Measurements from ENCODE around the gene PDRG1.

The PDRG1 gene

DNA sequence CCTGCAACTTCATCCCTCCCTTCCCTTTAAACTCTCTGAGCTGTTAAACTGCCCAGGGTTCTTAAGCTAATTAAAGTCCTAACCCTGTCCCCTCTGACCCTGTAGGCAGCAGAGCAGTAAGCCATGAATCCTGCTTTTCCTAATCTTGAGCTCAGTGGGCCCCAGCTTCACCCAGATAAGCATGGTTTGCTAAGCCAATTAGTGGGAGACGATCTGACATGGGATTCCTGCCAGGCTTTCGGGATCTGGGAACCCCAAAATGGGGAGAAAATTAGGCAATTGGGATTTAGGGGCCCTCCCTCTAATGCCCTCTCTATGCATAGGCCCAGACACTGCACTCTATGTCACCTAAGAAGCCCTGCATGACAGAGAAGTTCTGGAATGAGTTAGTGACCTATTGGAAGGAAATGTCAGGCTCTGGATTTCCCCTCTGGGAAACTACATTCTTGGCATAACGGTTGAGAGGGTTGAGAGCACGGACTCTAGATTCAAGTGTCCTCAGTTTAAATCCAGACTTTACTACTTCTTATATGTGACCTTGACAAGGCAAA lies 20.7 kb upstream of the PDRG1 start:
- no peak overlapping the region for H3K4me2 ChIP-seq
- no peak overlapping the region for H3K27ac ChIP-seq
- H3K9ac ChIP-seq, result no peak overlapping the region
- peaks cover 63% of the 10 kb centered on the region for H3K27me3 ChIP-seq (ENCODE audit: insufficient read depth, low read depth)
- H3K36me3 ChIP-seq (ENCODE audit: insufficient read depth), result no peaks in the 10 kb centered on the region
- no peaks in the 10 kb centered on the region for H3K4me1 ChIP-seq (ENCODE audit: low read depth, poor library complexity, severe bottlenecking)
- no peak overlapping the region for H2AFZ ChIP-seq (ENCODE audit: low read depth)
- H3K4me3 ChIP-seq (IDR thresholded peaks at IDR 0.05; ENCODE audit: insufficient read depth, low read depth, low read length), result no peak overlapping the region
- TF ChIP-seq, protein P1, sequence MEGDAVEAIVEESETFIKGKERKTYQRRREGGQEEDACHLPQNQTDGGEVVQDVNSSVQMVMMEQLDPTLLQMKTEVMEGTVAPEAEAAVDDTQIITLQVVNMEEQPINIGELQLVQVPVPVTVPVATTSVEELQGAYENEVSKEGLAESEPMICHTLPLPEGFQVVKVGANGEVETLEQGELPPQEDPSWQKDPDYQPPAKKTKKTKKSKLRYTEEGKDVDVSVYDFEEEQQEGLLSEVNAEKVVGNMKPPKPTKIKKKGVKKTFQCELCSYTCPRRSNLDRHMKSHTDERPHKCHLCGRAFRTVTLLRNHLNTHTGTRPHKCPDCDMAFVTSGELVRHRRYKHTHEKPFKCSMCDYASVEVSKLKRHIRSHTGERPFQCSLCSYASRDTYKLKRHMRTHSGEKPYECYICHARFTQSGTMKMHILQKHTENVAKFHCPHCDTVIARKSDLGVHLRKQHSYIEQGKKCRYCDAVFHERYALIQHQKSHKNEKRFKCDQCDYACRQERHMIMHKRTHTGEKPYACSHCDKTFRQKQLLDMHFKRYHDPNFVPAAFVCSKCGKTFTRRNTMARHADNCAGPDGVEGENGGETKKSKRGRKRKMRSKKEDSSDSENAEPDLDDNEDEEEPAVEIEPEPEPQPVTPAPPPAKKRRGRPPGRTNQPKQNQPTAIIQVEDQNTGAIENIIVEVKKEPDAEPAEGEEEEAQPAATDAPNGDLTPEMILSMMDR (conservative IDR thresholded peaks at IDR 0.05; ENCODE audit: low read depth, low read length), result no peak
- no peaks in the 10 kb centered on the region for H3K79me2 ChIP-seq (ENCODE audit: insufficient read depth, low read depth)
- no peaks in the 10 kb centered on the region for H4K20me1 ChIP-seq (ENCODE audit: insufficient read depth)

DNA sequence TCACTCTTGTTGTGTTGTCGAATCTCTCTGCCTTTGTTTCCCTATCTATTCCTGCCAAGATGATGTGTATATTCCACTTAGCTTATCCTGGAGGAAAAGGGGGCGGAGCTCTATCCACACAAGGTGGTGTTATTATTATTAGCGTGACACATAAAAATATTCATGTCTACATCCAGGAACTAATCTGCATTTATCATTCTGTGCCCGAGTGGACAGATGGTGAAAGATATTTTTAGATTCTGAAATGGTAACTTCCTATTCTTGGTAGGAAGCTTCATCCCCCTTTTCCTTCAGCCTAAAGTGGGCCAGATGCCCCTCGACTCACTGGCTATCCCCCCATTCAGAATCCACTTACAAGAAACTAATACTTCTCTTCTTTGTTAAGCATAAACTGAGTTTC lies 18.1 kb upstream of the PDRG1 start:
- Histone ChIP-seq H2AFZ (ENCODE audit: low read depth) (no peak overlapping the region), H3K36me3 (ENCODE audit: insufficient read depth) (no peaks in the 10 kb centered on the region), H3K27me3 (ENCODE audit: insufficient read depth, low read depth) (peaks cover 88% of the 10 kb centered on the region), H3K9ac (no peak overlapping the region), H3K4me2 (no peak overlapping the region), H3K4me3 (IDR thresholded peaks at IDR 0.05; ENCODE audit: insufficient read depth, low read depth, low read length) (no peak overlapping the region), H3K4me1 (ENCODE audit: low read depth, poor library complexity, severe bottlenecking) (no peaks in the 10 kb centered on the region), H4K20me1 (ENCODE audit: insufficient read depth) (no peaks in the 10 kb centered on the region), H3K27ac (no peak overlapping the region), H3K79me2 (ENCODE audit: insufficient read depth, low read depth) (no peaks in the 10 kb centered on the region)
- TF ChIP-seq, protein P1 (conservative IDR thresholded peaks at IDR 0.05; ENCODE audit: low read depth, low read length), result no peak

DNA sequence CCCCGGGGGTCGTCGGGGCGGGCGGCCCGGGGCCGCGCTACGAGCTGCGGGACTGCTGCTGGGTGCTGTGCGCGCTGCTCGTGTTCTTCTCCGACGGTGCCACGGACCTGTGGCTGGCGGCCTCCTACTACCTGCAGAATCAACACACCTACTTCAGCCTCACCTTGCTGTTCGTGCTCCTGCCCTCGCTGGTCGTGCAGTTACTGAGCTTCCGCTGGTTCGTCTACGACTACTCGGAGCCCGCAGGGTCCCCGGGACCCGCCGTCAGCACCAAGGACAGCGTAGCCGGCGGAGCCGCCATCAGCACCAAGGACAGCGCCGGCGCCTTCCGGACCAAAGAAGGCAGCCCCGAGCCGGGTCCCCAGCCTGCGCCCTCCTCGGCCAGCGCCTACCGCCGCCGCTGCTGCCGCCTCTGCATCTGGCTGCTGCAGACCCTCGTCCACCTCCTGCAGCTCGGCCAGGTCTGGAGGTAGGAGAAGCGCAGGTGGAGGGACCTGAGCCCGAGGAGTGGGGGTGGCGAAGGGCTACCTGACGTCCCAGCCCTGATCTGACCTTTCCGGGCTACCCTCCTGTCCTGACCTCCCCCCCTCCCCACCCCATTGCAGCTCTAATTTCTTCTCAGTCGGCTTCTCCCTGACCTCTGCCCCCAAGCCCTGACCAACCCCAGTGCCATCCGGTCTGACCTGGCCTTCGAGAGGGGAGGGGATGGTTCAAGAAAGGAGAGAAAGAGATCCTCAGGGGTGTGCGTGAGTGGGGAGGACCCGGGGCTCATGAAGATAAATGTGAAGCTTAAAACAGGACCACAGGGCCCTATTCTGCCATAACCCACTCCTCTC lies 16.7 kb upstream of the PDRG1 start:
- H2AFZ ChIP-seq (ENCODE audit: low read depth), result no peak overlapping the region
- H3K36me3 ChIP-seq (ENCODE audit: insufficient read depth), result no peaks in the 10 kb centered on the region
- H3K27ac ChIP-seq, result no peak overlapping the region
- TF ChIP-seq, protein P1 (conservative IDR thresholded peaks at IDR 0.05; ENCODE audit: low read depth, low read length), result no peak
- peaks cover 90% of the 10 kb centered on the region for H3K27me3 ChIP-seq (ENCODE audit: insufficient read depth, low read depth)
- no peaks in the 10 kb centered on the region for H3K79me2 ChIP-seq (ENCODE audit: insufficient read depth, low read depth)
- no peaks in the 10 kb centered on the region for H3K4me1 ChIP-seq (ENCODE audit: low read depth, poor library complexity, severe bottlenecking)
- no peak overlapping the region for H3K4me2 ChIP-seq
- no peak overlapping the region for H3K4me3 ChIP-seq (IDR thresholded peaks at IDR 0.05; ENCODE audit: insufficient read depth, low read depth, low read length)
- no peak overlapping the region for H3K9ac ChIP-seq
- no peaks in the 10 kb centered on the region for H4K20me1 ChIP-seq (ENCODE audit: insufficient read depth)

DNA sequence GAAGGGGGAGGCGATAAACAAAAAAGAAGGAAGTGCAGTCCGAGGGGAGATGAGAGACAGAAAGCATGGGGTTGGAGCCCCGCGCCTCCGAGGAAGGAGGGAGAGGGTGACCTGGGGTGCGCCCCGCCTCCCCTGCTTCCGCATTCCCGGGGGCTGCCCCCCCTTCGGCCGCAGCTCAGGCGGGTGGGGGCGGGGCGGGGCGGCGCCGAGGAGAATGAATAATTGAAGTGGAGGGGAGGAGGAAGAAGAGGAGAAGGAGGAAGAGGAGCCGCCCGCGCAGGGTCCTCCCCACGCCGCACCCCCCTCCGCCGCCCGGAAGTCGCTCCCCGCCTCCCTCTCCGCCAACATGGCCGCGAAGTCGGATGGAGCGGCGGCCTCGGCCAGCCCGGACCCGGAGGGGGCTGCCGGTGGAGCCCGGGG lies 16.0 kb upstream of the PDRG1 start, which contains the start of gene XKR7:
Gene XKR7, plus strand, starts transcription at position 322 of the 420 bp plus-strand sequence. Its CDS starts 25 bp downstream, at position 347.
- H3K27ac ChIP-seq, result no peak within 1 kb of the TSS
- TF ChIP-seq, protein P1 (conservative IDR thresholded peaks at IDR 0.05; ENCODE audit: low read depth, low read length), result no peak
- H4K20me1 ChIP-seq (ENCODE audit: insufficient read depth), result no peaks in the 10 kb centered on the region
- no peak within 1 kb of the TSS for H3K4me3 ChIP-seq (IDR thresholded peaks at IDR 0.05; ENCODE audit: insufficient read depth, low read depth, low read length)
- H3K27me3 ChIP-seq (ENCODE audit: insufficient read depth, low read depth), result peaks cover 90% of the 10 kb centered on the region
- H3K4me1 ChIP-seq (ENCODE audit: low read depth, poor library complexity, severe bottlenecking), result no peaks in the 10 kb centered on the region
- no peaks in the 10 kb centered on the region for H3K36me3 ChIP-seq (ENCODE audit: insufficient read depth)
- H3K79me2 ChIP-seq (ENCODE audit: insufficient read depth, low read depth), result no peaks in the 10 kb centered on the region
- H2AFZ ChIP-seq (ENCODE audit: low read depth), result no peak within 1 kb of the TSS
- no peak within 1 kb of the TSS for H3K9ac ChIP-seq
- H3K4me2 ChIP-seq, result no peak within 1 kb of the TSS
